GM13976 (cell line): Measurements from ENCODE around the gene TIAM2.
"Not testable (repeated sequence)": the region's sequence is repeated elsewhere in the genome, so short reads cannot be mapped to it uniquely, and the experiment has no call there.

Experiments used
- DNase-seq: peaks from one replicate; pipeline ENCODE4 v3.0.0; 2012; ENCODE audit warnings: low spot score
- CTCF ChIP-seq: IDR thresholded peaks from 2 replicates; pipeline ENCODE4 v1.5.1; 2012; ENCODE audit warnings: borderline replicate concordance, mild to moderate bottlenecking; ENCODE audit not compliant: insufficient read depth; ENCODE audit errors: extremely low read depth, missing control alignments, control extremely low read depth
- in situ Hi-C: fragments of 300-500 bp; cut with MboI; formaldehyde crosslinking; loops from one replicate; pipeline ENCODE4 v1.12.0; 2022; ENCODE audit warnings: low sequenced_read_pairs, mixed read lengths, inconsistent platforms; ENCODE audit not compliant: unreplicated experiment

TIAM2 gene

DNA sequence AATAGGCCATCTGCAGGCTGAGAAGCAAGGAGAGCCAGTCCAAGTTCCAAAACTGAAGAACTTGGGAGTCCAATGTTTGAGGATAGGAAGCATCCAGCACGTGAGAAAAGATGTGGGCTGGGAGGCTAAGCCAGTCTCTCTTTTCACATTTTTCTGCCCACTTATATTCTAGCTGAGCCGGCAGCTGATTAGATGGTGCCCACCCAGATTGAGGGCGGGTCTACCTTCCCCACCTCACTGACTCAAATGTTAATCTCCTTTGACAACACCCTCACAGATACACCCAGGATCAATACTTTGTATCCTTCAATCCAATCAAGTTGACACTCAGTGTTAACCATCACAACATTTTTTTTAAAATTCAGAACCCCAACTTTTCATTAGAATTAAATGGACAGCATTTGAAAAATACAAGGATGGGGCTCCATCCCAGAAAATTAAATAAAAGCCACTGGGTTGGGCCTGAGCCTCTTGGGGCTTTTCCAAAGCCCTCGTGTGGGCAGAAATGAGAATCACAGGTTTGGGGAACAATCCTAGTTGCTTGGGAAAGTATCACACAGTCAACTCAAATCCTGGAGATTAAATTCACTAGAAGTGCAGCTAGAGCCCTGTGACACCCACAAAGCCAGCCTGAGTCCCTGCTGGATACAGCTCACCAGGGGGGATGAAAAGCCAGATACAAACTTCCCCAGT lies 270.9 kb downstream of the TIAM2 start:
- in situ Hi-C loops, result no loop called here
- TF ChIP-seq CTCF, result no peak
- no peak for DNase-seq

DNA sequence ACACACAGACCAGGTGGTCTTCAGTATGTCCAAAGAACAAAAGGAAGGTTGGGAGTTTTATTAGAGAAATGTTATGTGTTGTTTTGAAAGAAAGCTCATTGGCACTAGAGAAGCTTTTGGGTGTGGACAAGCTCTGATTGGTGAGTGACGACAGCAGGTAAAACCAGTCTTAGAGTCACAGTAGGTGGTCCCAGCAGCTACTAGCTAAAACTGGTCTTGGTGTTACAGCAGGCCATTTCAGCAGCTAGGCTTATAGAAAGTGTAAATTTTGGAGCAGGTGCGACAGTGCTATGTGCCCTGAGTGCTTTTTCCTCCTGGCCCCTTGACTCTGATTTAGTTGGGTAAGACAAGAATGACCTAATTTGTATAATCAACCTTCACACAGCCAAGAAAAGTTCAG lies 272.3 kb downstream of the TIAM2 start:
- DNase-seq, result no peak
- in situ Hi-C loops, result no loop called here
- no peak for TF ChIP-seq CTCF

DNA sequence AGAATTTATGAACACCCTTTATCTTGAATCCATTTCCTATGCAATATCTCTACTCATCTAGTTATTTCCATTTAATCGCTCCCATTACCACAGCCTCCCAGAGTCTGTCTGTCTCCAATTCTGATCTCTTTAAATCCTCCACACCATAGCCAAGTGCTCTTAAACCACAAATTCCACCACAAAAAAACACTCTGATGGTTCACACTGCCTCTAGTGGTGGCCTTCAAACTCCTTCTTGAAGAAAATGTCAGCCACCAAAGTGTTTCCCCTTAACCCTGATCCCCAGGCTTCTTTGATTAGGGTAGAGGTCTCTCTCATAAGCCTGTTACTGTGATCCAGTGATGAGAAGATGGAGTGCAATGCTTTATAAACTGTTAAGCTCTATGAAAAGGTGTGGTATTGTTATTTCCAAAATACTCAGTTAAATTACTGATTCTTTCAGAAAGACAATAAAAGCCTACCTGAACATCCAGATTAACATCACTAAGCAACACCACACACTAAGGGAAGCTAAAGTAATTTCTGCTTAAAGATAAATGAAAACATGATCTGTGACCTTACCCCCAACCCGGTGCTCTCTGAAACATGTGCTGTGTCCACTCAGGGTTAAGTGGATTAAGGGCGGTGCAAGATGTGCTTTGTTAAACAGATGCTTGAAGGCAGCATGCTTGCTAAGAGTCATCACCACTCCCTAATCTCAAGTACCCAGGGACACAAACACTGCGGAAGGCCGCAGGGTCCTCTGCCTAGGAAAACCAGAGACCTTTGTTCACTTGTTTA lies 273.2 kb downstream of the TIAM2 start:
- in situ Hi-C loops, DNase-seq: not testable (repeated sequence)

- TF ChIP-seq CTCF, result no peak
- no peak for DNase-seq
- in situ Hi-C loops, result no loop called here
Measured at GRCh38 chr6:155269765-155270164, 274.6 kb downstream of the TIAM2 start.

- no peak for DNase-seq
- TF ChIP-seq CTCF, result no peak
- in situ Hi-C loops, result no loop called here
Measured at GRCh38 chr6:155270561-155271091, 275.5 kb downstream of the TIAM2 start.

DNA sequence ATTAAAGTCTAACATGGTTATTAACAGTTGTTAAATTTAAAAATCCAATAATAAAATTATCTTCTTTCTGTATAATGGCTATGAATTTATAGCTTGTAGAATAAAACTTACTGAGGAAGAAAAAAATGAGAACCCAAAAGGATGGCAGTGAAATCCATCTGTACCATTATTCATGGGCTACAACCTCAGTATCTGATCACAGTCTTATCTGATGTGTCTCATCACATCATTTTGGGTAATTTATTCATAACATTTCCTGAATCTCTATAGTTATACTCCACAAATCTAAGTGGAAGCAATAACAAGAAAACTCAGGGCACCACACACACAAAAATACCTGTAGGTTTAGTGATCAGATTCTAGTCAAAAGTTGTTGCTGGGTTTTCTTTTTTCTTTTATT lies 276.0 kb downstream of the TIAM2 start:
- in situ Hi-C loops, result no loop called here
- no peak for TF ChIP-seq CTCF
- no peak for DNase-seq

GRCh38 chr6:155272353-155273232 lies 277.5 kb downstream of the TIAM2 start:
- in situ Hi-C loops, result no loop called here
- no peak for TF ChIP-seq CTCF
- DNase-seq, result no peak
